GM19324 (cell line): ENCODE data around the gene FAM169A.
A peak's percentile ranks its signal among the peaks of the same experiment; 100 is the strongest.
"Not testable (repeated sequence)": the region's sequence is repeated elsewhere in the genome, so short reads cannot be mapped to it uniquely, and the experiment has no call there.

Source experiments
- ATAC-seq: cut with Tn5 transposase; IDR thresholded peaks from one replicate; pipeline ENCODE4 v1.9.1; 2021; ENCODE audit warnings: mild to moderate bottlenecking, moderate library complexity; ENCODE audit not compliant: unreplicated experiment, low FRiP score

The FAM169A gene

DNA sequence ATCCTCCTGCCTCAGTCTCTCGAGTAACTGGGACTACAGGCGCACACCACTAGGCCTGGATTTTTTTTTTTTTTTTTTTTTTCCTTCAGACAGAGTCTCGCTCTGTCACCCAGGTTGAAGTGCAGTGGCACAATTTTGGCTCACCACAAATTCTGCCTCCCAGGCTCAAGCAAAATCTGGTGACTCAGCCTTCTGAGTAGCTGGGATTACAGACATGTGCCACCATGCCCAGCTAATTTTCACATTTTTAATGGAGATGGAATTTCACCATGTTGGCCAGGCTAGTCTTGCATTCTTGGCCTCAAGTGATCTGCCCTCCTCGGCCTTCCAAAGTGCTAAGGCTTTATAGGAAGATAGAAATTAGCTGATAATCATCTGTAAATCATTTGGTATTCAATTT lies 55.3 kb downstream of the FAM169A start:
- no peak for ATAC-seq

DNA sequence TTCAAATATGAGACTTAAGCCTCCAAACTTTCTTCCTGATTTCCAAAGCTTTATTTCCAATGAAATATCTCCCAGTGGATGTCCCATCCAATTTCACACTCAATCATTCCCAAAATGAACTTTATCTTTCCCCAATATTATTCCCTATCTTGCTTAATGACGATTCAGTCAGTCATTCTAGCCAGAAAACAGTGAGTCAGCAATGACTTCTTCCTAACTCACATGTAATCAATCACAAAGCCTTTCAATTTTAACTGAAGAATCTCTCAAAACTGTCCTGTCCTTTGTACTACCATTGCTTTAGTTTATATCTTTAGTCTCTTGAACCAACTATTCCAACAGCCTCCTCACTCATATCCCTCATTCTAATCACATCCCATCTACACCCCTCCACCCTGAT lies 64.2 kb downstream of the FAM169A start:
- no peak for ATAC-seq

DNA sequence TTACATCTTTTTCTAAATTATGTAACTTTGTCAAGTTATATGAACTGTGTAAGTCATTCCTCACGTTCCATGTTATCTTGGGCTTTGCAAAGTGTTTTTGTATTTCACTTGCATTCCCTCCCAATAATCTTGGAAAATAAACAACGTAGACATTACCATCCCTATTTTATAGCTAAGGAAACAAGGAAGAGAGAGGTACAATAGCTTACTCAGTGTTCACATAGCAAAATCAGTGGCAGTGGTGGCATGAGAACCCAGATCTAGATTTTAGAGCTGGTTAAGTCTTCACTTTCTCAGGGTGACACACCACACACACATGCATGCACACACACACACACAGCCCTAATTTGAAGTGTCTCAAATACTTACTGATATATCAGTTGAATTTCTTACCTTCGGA lies 65.0 kb downstream of the FAM169A start:
- ATAC-seq, result no peak

DNA sequence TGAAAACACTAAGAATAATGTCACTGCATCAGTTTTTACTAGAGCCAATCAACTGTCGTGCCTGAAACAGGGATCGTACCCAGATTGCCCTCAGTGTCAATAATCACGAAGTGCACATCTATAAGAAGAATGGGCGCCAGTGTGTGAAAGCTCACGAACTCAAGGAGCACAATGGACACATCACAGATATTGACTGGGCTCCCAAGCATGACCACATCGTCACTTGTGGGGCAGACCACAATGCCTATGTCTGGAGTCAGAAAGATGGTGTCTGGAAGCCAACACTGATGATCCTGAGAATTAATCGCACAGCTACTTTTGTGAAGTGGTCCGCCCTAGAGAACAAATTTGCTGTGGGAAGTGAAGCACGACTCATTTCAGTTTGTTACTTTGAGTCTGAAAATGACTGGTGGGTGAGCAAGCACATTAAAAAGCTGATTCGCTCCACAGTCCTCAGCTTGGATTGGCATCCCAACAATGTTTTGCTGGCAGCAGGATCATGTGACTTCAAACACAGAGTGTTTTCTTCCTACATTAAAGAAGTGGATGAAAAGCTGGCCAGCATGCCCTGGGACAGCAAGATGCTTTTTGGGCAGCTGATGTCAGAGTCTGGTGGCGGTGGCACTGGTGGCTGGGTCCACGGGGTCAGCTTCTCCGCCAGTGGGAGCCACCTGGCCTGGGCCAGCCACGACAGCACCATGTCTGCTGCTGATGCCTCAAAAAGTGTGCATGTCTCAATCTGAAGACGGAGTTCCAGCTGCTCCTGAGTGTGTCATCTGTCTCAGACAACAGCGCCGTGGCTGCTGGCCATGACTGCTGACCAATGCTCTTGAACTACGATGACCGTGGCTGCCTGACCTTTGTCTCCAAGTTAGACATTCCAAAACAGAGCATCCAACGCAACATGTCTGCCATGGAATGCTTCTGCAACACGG lies 66.9 kb downstream of the FAM169A start:
- ATAC-seq, result no peak

DNA sequence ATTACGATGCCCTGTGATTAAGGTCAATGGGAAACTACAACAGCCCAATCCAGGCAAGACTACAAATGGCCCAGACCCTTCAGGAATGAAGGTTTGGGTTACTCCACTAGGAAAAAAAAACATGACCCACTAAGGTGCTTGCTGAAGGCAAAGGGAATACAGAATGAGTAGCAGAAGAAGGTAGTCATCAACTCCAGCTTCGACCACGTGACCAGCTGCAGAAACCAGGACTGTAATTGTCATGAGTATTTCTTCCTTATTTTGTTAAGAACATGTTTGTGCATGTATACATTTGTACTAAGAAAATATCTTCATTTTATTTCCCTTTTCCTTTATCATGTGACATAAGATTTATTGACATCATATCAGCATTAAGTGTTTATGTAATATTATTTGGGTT lies 74.5 kb downstream of the FAM169A start:
- ATAC-seq, result not testable (repeated sequence)

DNA sequence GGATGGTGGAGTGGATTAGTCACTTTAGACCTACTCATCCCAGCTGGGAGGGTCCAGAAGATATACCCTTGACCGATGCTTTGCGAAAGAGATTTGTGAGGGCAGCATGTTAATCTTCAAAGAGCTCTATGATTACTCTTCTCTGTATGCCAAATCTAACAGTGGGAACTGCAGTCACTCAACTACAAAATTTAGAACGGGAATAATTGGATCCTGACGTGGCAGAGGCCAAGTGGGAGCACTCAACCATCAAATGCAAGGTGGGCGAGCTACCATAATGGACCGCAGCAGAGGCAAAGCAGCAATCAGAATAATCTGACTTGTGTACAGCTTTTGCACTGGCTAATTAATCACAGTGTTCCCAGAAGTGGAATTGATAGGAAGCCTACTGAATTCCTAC lies 78.8 kb downstream of the FAM169A start:
- no peak for ATAC-seq

DNA sequence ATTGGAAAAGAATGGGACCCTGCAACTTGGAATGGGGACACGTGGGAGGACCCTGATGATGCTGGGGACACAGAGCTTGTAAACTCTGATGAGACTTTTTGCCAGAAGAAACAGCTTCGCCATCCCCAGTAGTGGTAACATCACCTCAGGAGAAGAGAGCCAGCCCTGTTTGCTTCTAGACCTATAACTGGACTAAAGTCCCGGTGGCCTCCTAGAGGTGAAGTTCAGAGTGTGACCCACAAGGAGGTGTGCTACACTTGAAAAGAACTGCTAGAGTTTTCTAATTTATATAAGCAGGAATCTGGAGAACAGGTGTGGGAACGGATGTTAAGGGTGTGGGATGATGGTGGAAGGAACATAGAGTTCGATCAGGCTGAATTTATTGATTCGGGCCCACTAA lies 79.3 kb downstream of the FAM169A start:
- no peak for ATAC-seq

DNA sequence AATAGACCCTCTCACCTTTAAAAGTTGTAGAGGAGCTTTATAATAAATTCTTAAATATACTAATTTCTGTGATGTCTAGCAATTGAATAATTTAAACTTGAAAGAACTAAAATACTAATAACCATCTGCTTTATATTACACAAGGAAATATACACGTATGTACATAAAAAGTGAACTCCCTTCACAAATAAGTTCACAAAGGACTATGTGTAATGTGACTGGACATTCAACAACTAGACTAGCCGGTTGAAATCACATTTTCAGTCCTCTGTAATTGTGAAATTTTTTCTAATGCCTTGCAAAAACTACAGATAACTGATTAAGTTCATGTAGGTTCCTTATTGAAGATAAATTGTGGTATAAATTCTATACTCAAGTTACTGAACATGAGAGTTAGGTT lies 87.6 kb downstream of the FAM169A start:
- no peak for ATAC-seq

DNA sequence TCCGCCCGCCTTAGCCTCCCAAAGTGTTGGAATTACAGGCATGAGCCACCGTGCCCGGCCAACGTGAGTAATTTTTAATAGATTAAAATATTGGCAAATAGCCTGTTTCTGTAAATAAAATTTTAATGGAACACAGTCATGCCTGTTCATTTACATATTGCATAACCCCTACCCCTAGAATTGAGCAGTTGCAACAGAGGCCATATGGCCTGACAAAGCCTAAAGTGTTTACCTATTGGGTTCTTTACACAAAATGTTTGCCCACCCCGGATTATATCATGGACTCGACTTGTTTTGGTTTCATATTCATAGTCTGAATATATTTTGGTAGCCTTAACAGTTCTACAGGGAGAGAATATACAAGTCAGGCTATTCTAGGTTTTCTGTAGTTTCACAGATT lies 93.8 kb downstream of the FAM169A start:
- ATAC-seq, result no peak

DNA sequence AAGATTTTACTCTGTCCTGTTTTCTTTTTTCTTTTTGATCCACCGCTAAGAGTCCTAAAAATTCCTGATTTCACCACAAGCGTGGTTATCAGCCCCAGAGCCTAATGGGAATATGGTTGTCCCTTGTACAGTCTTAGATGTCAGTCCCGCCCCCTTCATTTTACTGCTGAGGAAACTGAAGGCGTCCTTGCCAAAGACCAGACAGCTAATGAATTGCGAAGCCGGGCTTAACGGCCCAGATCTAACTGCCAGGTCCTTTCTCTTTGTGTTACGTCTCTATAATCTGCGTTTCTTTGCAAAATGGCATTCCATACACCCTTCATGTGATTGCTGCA lies 98.6 kb downstream of the FAM169A start:
- ATAC-seq, result peak; percentile 34

DNA sequence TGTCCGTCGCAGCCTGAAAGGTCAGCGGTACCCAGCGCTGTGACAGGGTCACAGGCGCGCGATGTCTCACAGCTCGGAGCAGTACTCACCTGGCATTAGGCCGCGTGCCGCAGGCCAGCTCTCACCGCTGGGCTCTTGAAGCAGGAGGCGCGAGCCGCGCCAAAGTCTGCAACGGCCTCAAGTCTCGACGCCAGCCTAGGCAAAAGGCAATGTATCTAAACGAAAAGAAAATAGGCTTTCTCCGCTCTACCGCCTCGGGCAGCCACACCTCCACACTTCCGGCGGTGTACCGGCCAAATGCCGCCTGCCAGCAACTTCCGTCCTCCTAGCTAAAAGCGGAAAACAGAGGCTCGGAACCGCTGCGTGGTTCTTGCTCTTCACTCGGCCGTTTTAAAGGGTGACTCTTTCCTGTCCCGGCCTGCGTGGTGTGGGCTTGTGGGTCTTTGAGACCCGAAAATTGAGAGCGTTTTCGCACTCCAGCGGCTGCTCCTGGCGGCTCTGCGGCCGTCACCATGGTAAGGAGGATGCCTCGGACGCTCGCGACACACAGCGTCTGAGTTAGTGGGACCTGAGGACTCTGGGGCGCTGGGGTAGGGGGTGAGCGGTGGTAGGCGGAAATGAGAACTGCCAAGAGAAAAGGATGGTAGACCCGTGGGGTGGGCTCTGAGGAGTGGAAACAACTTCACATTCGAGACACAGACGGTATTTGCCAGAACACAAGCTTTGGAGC lies 99.2 kb downstream of the FAM169A start, which contains the start of the genes GFM2 and NSA2:
Gene GFM2 (minus strand): TSS at position 269 of the 730 bp plus-strand sequence. CDS start 3,375 bp downstream, outside the sequence.
Gene NSA2 (plus strand): TSS at position 401 of the 730 bp plus-strand sequence. CDS start 112 bp downstream, at position 513.
- ATAC-seq, result peak; percentile 88

DNA sequence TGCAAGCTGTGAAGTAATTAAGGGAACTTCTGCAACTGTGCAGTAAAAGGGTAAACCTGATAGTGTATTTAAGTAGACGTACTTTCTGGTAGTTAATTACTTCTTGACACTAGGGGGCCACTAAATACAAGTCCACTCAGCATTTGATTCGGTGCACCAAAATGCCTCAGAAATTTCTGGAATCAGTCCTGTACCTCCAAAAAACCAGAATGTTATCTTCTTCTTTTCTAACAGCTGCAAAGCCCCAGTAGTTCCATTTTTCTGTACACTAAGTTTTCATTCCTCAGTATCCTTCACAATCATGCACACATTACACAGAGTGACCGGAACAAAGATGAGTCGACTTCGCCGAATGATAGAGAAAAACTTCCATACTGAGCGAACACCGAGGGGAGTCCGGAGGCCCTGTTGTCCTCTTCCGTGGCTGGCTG lies 99.8 kb downstream of the FAM169A start:
- ATAC-seq, result peak; percentile 24

DNA sequence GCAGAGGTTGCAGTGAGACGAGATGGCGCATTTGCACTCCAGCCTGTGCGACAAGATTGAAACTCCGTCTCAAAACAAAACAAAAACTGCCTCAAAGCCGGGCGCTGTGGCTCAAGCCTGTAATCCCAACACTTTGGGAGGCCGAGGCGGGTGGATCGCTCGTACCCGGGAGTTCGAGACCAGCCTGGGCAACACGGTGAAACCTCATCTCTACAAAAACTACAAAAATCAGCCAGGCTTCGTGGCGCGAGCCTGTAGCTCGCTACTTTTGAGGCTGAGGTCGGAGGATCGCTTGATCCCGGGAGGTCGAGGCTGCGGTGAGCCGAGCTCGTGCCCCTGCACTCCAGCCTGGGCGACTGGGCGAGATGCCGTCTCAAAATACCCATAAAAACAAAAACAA lies 100.3 kb downstream of the FAM169A start:
- no peak for ATAC-seq

DNA sequence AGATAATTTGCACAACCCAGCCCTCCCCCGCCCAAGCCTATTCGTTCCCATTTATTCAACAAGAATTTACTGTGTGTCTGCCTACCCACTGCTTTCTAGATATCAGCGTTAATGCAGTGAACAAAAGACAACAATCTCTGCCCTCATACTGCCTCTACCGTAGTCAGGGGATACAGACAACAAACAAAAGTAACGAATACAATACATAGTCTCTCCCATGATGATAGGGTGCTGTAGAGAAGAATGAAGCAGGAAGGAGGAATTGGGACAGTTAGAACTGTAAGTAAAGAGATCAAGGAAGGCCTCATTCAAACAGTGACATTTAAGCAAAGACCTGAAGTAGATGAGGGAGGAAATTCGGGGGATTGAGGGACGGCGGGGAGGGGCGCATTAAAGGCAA lies 101.0 kb downstream of the FAM169A start:
- no peak for ATAC-seq

DNA sequence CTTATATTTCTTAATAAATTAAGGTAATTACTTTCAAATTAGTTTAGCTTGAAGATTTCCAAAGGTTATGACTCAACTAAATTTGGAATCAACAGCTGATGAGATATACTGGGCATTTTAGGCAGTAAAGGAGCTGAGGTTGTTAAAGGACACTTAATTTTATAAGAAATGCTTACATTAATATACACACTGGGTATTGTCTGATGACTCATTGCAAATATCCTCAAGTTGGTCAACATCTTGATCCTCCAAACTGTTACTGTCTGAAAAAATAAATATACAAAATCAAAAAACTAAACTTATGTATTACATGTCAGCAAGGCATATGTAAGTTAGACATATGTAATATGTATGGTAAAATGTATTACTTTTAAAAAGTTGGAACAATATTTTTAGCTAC lies 102.7 kb downstream of the FAM169A start:
- no peak for ATAC-seq

DNA sequence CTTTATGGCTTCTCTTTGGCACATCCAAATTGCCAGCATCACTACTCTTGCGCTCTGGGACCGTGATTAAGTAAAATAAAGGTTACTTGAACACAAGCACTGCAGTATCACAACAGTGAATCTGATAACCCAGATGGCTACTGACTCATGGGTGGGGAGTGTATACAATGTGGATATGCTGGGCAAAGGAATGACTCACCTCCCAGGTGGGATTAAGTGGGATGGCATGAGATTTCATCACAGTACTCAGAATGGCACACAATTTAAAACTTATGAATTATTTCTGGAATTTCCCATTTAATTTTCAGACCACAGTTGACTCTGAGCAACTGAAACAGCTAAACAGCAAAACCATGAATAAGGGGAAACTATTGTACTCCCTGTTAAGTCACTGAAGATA lies 103.6 kb downstream of the FAM169A start:
- no peak for ATAC-seq

DNA sequence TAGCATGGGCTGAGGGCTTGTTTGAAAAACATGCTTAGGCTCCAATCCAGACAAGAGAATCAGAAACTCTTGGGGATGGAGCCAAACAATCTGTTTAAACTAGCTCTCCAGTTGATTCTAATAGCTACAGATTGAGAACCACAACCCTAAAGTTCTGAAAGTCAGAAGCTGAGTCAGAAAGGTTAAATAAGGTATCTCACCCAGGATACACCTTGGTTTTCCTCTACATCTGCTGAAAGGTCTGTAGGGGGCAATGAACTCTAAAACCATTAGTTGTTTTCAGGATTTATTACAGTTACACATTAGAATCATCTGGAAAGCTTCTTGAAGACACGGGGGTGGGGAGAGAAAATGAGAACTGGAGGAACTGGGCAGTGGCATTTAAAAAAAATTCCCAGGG lies 104.9 kb downstream of the FAM169A start:
- ATAC-seq, result no peak

DNA sequence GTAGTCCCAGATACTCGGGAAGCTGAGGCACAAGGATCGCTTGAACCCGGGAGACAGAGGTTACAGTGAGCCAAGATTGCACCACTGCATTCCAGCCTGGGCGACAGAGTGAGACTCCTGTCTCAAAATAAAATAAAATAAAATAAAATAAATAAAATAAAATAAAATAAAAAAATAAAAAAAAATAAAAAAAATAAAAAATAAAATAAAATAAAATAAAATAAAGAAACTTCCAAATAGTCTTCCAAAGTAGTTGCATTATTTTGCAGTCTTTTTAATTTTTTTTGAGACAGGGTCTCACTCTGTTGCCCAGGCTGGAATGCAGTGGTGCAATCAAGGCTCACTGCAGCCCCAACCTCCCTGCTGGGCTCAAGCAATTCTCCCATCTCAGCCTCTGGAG lies 117.4 kb downstream of the FAM169A start:
- ATAC-seq, result not testable (repeated sequence)

DNA sequence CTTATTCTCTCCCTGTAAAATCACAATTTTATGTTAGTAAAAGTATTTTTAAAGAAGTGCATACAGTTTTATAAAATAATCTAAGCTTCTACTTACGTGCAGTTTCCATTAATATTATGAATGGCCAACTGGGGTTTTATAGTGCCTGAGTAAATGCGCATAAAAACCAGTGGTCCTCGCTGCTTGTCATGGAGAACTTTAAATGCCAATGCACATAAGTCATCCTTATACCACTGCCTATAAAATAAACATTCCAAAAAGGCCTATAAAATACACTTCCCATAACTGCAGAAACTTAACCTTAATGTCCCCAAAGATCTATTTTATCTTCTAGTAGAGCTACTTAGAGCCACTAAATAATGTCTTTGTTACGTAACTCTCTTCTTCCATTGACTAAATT lies 127.8 kb downstream of the FAM169A start:
- ATAC-seq, result no peak

DNA sequence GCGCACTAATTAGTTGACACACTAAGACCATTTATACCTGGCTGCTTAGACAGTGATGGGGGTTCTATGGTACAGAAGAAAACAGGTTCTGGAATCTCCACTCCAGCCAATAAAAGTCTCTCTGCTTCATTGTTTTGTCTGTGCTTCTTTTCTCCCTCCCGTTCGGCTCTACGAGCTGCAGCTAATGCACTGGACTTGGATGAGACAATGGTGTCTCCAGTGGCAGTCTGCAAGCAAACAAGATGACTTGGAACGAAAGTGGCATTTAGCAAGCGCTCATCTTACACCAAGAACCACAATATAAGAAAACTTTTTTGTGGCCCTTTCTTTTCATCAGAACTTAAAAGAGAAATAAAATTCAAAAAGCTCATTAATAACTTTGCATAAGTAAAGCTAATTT lies 129.4 kb downstream of the FAM169A start:
- ATAC-seq, result no peak
